ENCODE results near the gene DRD3. TPM values are rescaled to one million over a fixed set of nuclear protein-coding genes. Genes with fewer than 3 reads are reported as not detected.

The DRD3 gene
- total RNA-seq (2022; extraction: Qiagen RNA extraction): not detected in 5 replicates

GRCh38 chr3:114178770-114179368 lies at the start of gene DRD3:
TSS of gene DRD3 (minus strand) at chr3:114179052. CDS start at chr3:114171992, 7,060 bp downstream.

Other genes starting within 250 kb of the DRD3 start
- gene ZDHHC23, start 231.0 kb downstream of the DRD3 start, total RNA-seq (2022; extraction: Qiagen RNA extraction): 3.4 to 4.4 TPM (median 3.6 TPM) in 5 replicates
- gene CCDC191, start 122.5 kb downstream of the DRD3 start, total RNA-seq (2022; extraction: Qiagen RNA extraction): 1.7 to 2.5 TPM (median 2.0 TPM) in 5 replicates
- 22.7 to 29.9 TPM (median 24.1 TPM) in 5 replicates for gene QTRT2, start 122.3 kb downstream of the DRD3 start, total RNA-seq (2022; extraction: Qiagen RNA extraction)
- not detected in 5 replicates for gene ZNF80, start 58.5 kb upstream of the DRD3 start, total RNA-seq (2022; extraction: Qiagen RNA extraction)
- not detected in 5 replicates for gene TIGIT, start 115.0 kb upstream of the DRD3 start, total RNA-seq (2022; extraction: Qiagen RNA extraction)

Measured in A549 treated with CORT108297 at 1 μM for 4 hours (cell line).